PC-3 (cell line): ENCODE data around the gene SPATC1L. TPM values are rescaled to one million over a fixed set of nuclear protein-coding genes. Genes with fewer than 3 reads are reported as not detected.

ENCODE experiments used
- ATAC-seq: fragments of 200-7000 bp; cut with Tn5 transposase; 2 replicates; pipeline ENCODE4 v1.9.1; 2020; ENCODE audit warnings: mild to moderate bottlenecking, moderate library complexity
- BruUV-seq: library from RNA; stranded (reverse); fragments of 400-500 nt; replicated peaks from 2 replicates; lab custom pipeline; 2021; lab: Mats Ljungman, UMichigan
- CTCF ChIA-PET: fragments of 300-600 bp; sonication (Branson Sonifier 250); formaldehyde crosslinking; loops from one replicate; lab custom pipeline; 2022; ENCODE audit warnings: antibody characterized with exemption; lab: Charles Lee
- POLR2A ChIA-PET: fragments of 300-600 bp; sonication (Branson Sonifier 250); formaldehyde crosslinking; loops from one replicate; lab custom pipeline; 2022; ENCODE audit warnings: antibody characterized with exemption; ENCODE audit not compliant: unreplicated experiment; lab: Charles Lee
- DNase-seq: peaks from one replicate; pipeline ENCODE4 v3.0.0-alpha.2; 2015
- H2AFZ ChIP-seq: fragments of 300-600 bp; sonication (generic); 2 replicates; pipeline ENCODE4 v1.6.0; 2016; ENCODE audit warnings: antibody characterized with exemption, low read length
- H3F3A ChIP-seq: fragments of 300-600 bp; sonication (generic); one replicate; pipeline ENCODE4 v1.6.0; 2017; ENCODE audit warnings: antibody characterized with exemption, low read length, control low read depth, mild to moderate bottlenecking; ENCODE audit not compliant: unreplicated experiment
- H3K27ac ChIP-seq: fragments of 300-600 bp; sonication (generic); 2 replicates; pipeline ENCODE4 v1.5.1; 2016; ENCODE audit warnings: mild to moderate bottlenecking, low read length
- H3K27me3 ChIP-seq: fragments of 300-600 bp; sonication (generic); 2 replicates; pipeline ENCODE4 v1.6.1; 2016; ENCODE audit warnings: low read length, mixed read lengths
- H3K36me3 ChIP-seq: fragments of 300-600 bp; sonication (generic); 2 replicates; pipeline ENCODE4 v1.6.1; 2016; ENCODE audit warnings: low read depth, mixed run types, low read length, mixed read lengths
- H3K4me1 ChIP-seq: fragments of 300-600 bp; sonication (generic); 2 replicates; pipeline ENCODE4 v1.5.1; 2016; ENCODE audit warnings: low read length; ENCODE audit not compliant: insufficient read depth
- H3K4me2 ChIP-seq: fragments of 300-600 bp; sonication (generic); 2 replicates; pipeline ENCODE4 v1.6.0; 2016; ENCODE audit warnings: low read length
- H3K4me3 ChIP-seq: fragments of 300-600 bp; sonication (generic); 2 replicates; pipeline ENCODE4 v1.5.1; 2016; ENCODE audit warnings: mild to moderate bottlenecking, low read length, mixed read lengths
- H3K79me2 ChIP-seq: fragments of 300-600 bp; sonication (generic); 2 replicates; pipeline ENCODE4 v1.6.1; 2017; ENCODE audit warnings: low read length, mixed read lengths
- H3K9ac ChIP-seq: fragments of 300-600 bp; sonication (generic); 2 replicates; pipeline ENCODE4 v1.6.0; 2016; ENCODE audit warnings: mild to moderate bottlenecking, low read length
- H3K9me2 ChIP-seq: fragments of 300-600 bp; sonication (generic); replicated peaks from 2 replicates; pipeline ENCODE4 v1.6.1; 2016; ENCODE audit warnings: mixed run types, low read length, mixed read lengths
- H3K9me3 ChIP-seq: fragments of 300-600 bp; sonication (generic); 2 replicates; pipeline ENCODE4 v1.6.1; 2016; ENCODE audit warnings: low read length, mixed read lengths
- H4K20me1 ChIP-seq: fragments of 300-600 bp; sonication (generic); 2 replicates; pipeline ENCODE4 v1.6.1; 2016; ENCODE audit warnings: low read length, mixed read lengths
- CTCF ChIP-seq: fragments of 300-600 bp; sonication (generic); conservative IDR thresholded peaks from 2 replicates; pipeline ENCODE4 v1.5.1; 2017; ENCODE audit warnings: antibody characterized with exemption, low read depth, mild to moderate bottlenecking, low read length
- EZH2 ChIP-seq: fragments of 300-600 bp; sonication (generic); IDR thresholded peaks from one replicate; pipeline ENCODE4 v1.6.1; 2017; ENCODE audit warnings: antibody characterized with exemption, mild to moderate bottlenecking, low read length; ENCODE audit not compliant: unreplicated experiment
- EZH2phosphoT487 ChIP-seq: fragments of 300-600 bp; sonication (generic); IDR thresholded peaks from 2 replicates; pipeline ENCODE4 v1.6.1; 2018; ENCODE audit warnings: mild to moderate bottlenecking, antibody characterized with exemption, low read length, borderline replicate concordance
- intact Hi-C: fragments of 100-400 bp; cut with micrococcal nuclease; formaldehyde crosslinking; loops from 2 replicates; pipeline ENCODE4 v1.9.0; 2023
- total RNA-seq: library from RNA; depleted of rRNA; stranded (reverse); fragments of >200 nt; gene quantifications from 2 replicates; pipeline ENCODE4 v1.2.3, GENCODE V29; 2014

Gene SPATC1L
- total RNA-seq, 1 experiment from 2014 or later = 41.7 TPM

GRCh38 chr21:46155514-46156377 lies 28.5 kb downstream of the SPATC1L start, which contains the start of gene FTCD:
FTCD (minus strand) TSS chr21:46155579; CDS start chr21:46155523, 56 bp downstream.
- no peak within 1 kb of the TSS for H2AFZ ChIP-seq
- no peaks in the 10 kb centered on the region for H3K9me2 ChIP-seq
- DNase-seq (no peak), ATAC-seq (no peak)
- intact Hi-C loops = no loop called here
- no peak for TF ChIP-seq EZH2phosphoT487
- TF ChIP-seq CTCF = no peak
- no peak for TF ChIP-seq EZH2
- H3F3A ChIP-seq = no peaks in the 10 kb centered on the region
- no peaks in the 10 kb centered on the region for H4K20me1 ChIP-seq
- POLR2A ChIA-PET = no interaction called here
- BruUV-seq = no TSS peak
- no peak within 1 kb of the TSS for H3K27ac ChIP-seq
- no peaks in the 10 kb centered on the region for H3K79me2 ChIP-seq
- no peak within 1 kb of the TSS for H3K9ac ChIP-seq
- 0 out of 2 replicates have a peak, but pooled peaks cover 4% of the 10 kb centered on the region for H3K4me1 ChIP-seq
- no peak within 1 kb of the TSS for H3K4me2 ChIP-seq
- H3K36me3 ChIP-seq = no peaks in the 10 kb centered on the region
- no peaks in the 10 kb centered on the region for H3K9me3 ChIP-seq
- no peaks in the 10 kb centered on the region for H3K27me3 ChIP-seq
- CTCF ChIA-PET = no interaction called here
- H3K4me3 ChIP-seq = no peak within 1 kb of the TSS

GRCh38 chr21:46154955-46155513 lies 29.2 kb downstream of the SPATC1L start:
- 0 out of 2 replicates have a peak, but pooled peaks cover 4% of the 10 kb centered on the region for H3K4me1 ChIP-seq
- intact Hi-C loops = no loop called here

More at GRCh38 chr21:46154955-46155513, 29.2 kb downstream of the SPATC1L start:
- TF ChIP-seq CTCF (no peak), EZH2 (no peak), EZH2phosphoT487 (no peak)
- H3K9me2 ChIP-seq = no peaks in the 10 kb centered on the region
- no peaks in the 10 kb centered on the region for H3F3A ChIP-seq
- H4K20me1 ChIP-seq = no peaks in the 10 kb centered on the region
- no peaks in the 10 kb centered on the region for H3K79me2 ChIP-seq
- H3K9ac ChIP-seq = no peak overlapping the region
- ATAC-seq (no peak), DNase-seq (no peak)
- BruUV-seq = no TSS peak
- ChIA-PET CTCF (no interaction called here), POLR2A (no interaction called here)
- H3K4me3 ChIP-seq = no peak overlapping the region
- no peak overlapping the region for H2AFZ ChIP-seq
- no peaks in the 10 kb centered on the region for H3K36me3 ChIP-seq
- no peaks in the 10 kb centered on the region for H3K27me3 ChIP-seq
- H3K27ac ChIP-seq = no peak overlapping the region
- no peaks in the 10 kb centered on the region for H3K9me3 ChIP-seq
- no peak overlapping the region for H3K4me2 ChIP-seq
